ENCODE data around the gene TBC1D21. TPM values are rescaled to one million over a fixed set of nuclear protein-coding genes. Genes with fewer than 3 reads are reported as not detected.

TBC1D21 gene
- total RNA-seq, 1 donor from 2014 or later, result not detected

DNA sequence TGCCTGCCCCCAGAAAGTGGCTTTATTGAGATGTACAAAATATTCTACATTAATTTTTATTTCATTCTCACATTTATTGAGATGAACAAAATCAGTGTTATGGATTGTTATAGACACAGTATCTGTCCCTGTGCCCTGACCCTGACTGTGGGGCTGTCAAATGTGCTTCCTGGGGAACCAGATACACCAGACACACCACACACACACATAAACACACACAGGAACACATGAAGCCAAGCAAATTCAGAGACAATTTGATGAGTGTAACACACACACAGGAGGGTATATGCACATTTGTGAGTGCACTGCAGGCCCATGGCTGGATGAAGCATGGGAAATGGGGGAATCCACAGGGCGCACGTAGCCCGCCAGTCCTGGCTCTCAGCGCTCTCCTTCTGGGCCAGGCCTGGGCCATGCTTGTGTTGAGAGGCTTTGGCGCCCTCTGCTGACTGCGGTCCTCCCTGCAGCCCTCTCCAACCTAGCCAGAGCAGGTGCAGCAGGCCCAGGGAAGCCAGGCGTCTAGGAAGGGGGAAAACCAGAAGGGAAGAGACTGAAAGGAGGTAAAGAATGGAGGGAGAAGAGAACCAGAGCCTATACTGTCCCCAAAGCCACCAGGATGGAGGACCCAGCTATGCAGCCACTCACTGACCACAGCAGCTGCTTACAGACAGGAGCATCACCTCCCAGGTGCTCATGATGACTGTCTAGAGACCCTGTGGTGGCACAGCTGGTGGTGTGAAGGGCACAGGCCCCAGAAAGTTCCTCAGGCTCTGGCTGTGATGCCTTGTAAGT is 34.9 kb downstream of the TBC1D21 start:
- DNase-seq (ENCODE audit: low read depth in 2 of 2), result peak; percentile 30 to 68

DNA sequence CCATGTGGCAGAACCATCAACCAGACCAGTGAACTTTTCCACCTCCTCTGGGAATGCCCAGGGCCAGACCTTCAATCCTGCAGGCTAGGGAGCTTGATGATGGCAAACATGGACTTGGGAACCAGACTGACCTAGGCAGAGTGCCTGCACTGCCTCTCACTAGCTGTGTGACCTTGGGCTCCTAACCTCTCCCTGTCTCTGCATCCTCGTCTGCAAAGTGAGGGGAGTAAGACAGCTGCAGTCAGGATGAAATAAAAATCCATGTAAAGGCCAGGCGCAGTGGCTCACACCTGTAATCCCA is 35.4 kb downstream of the TBC1D21 start:
- DNase-seq (ENCODE audit: low read depth in 2 of 2), result no peak

DNA sequence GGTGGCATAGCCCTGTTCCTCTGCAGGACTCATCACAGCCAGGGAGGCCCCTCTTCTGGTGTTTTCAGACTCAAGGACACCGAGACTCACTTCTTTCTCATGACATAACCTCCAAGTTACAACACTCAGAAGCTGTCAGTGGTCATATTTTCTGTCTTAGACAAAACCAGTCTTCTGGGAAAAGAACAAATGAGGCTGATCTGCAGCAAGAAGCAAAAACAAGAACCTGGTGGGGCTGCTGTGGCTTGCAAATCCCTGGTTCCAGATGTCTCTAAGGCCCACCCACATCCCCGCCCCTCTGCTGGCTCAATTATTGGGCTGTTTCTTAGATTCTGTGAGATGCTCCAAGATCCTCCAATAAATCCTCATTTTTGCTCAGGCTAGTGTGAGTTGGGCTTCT is 36.3 kb downstream of the TBC1D21 start:
- DNase-seq (ENCODE audit: low read depth in 2 of 2), result no peak

DNA sequence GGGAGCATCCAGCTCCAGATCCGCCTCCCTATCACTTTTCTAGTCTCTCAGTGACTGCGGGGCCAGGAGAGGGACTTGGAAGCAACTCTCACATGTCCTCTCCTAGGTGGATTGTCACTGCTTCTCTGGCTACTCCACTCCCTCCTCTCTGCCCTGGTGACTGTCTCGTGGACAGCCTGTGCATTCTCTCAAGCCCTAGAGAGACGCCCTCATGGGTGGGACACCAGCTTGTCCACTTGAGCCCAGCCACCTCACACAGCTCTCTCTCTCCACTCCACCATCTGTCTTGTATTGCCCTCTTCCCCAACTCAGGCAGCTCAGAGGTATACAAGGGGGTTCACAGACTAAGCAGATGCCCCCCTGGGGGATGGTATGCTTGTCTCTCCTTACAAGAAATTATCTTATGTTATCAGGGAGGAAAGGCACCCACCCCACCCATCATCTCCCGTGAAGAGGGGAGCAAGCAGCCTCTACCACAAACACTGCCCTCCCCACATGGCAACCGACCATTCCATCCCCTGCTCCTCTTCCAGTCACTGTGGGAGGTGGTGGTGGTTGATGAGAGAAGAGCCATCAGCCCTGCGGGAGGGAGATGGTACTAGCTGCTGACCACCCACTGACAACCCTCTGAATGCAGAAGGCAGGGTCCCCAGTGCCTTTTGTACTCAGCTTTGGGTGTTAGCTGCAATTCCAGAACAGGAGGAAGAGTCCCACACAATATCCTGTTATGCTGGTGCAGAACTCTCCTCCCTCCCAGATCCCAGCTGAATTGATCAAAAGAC is 37.3 kb downstream of the TBC1D21 start:
- no peak for DNase-seq (ENCODE audit: low read depth in 2 of 2)

DNA sequence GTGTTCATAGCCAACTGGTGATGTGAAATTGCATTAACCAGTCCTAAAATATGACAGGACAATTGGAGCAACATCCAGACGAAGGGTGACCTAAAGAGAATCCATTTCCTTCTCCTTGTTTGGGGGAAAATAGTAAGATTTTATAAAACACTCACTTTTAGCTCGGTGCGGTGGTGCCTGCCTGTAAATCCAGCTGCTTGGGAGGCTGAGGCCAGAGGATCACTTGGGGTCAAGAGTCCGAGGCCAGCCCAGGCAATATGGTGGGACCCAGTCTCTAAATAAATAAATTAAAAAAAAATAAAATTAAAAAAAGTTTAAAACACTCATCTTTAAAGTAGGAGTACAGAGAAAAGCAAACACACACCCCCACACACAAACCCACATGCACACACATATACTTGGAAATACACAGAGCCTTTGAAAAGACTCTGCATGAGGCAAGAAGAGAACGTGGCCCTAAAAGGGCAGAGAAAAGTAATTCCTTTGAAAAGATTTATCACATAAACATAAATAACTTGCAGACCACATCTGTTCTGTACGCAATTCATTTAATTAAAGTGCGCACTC is 38.7 kb downstream of the TBC1D21 start:
- DNase-seq (ENCODE audit: low read depth in 2 of 2), result no peak

DNA sequence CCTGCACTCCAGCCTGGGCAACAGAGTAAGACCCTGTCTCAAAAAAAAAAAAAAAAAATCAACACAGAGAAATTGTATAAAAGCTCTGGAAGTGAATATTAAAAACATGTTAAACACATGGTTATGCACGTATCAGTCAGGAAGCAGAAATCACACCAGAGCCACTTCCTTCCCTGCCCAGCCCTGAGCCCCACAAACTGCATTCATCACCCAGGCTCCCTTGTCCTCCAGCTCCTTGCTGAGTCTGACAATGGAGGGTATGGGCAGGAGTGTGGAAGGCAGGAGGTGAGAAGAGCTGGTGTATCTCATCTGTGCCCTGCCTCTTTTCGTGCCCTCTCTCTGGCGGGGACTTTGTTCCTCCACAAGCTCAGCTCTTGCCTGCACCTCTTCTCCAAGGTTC is 40.8 kb downstream of the TBC1D21 start:
- no peak for DNase-seq (ENCODE audit: low read depth in 2 of 2)

DNA sequence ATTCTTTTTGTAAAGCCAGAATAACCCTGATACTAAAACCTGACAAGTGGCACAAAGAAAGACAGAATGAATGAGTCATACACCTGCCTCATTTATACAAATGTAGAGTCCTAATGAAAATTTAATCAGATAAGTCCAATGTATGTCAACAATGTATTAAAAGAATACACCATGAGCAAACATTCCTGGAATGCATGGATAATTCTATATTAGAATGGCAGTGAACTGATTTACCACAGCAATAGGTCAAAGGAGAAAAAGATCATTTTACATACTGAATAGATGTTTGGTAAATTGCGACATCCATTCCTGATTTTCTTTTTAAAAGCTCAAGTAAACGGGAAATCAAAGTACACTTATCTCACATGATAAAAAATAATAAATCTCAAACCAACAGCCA is 41.7 kb downstream of the TBC1D21 start:
- DNase-seq (ENCODE audit: low read depth in 2 of 2), result no peak

DNA sequence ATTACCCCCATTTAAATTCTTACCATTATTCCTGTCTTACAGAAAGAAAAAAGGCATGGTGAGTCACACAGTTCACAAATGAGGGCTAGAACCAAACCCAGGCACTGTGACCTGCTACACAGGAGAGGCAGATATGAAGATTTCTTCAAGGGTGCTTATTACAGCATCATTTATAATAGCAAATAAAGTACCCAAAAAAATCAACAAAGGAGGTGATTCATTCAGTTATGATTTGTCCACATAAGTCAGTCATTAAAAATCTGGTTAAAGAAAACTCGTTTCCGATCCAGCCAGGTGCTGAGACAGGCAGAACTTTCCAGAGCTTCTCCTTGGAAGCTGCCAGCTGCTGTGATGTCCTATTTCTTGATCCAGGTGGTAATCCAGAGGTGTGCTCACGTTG is 45.4 kb downstream of the TBC1D21 start:
- DNase-seq (ENCODE audit: low read depth in 2 of 2), result no peak

DNA sequence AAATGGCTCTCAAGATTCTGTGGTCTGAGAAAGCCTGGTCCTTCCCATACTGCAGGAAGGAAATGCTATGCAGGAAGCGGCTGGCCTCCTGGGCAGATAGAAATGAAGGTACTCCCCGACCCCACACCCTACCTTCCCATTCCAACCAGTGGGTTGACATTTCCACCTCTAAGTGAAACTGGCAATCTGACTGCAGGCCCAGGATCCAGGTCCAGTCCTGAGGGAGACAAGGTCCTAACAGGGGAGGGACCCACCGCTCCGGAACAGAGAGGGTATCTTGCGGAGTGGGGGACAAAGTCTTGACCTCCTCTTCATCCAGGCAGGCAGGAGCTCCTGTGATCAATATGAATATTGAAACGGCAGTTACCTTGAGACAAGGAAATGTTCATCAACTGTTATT is 46.3 kb downstream of the TBC1D21 start:
- no peak for DNase-seq (ENCODE audit: low read depth in 2 of 2)

DNA sequence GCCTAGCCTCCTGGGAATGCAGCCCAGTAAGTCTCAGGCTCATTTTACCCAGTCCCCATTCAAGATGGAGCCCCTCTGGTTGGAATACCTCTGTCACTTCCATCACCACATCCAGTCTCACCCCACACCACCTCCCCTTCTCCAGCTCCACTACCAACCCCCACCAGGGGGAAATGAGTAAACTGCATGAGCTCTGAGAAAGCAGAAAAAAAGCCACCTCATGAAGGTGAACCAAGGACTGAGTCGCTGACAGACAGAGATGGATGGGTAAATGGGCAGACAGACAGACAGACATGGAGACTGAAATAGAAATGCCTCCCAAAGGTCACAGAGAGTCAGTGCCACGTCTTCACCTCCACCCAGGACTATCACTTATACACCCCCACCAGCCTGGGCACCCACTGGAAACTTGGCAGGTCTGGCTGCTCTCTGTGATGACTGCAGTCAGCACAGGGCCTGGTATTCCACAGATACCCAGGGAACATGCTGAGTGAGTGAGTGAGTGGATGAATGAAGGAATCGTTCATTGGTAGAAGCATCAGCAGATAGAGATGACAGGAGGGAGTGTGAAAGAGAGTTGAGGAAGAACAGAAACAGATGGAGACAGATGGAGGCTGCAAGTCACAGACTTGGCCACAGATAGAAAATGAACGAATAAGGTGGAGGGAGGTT is 48.0 kb downstream of the TBC1D21 start:
- no peak for DNase-seq (ENCODE audit: low read depth in 2 of 2)

DNA sequence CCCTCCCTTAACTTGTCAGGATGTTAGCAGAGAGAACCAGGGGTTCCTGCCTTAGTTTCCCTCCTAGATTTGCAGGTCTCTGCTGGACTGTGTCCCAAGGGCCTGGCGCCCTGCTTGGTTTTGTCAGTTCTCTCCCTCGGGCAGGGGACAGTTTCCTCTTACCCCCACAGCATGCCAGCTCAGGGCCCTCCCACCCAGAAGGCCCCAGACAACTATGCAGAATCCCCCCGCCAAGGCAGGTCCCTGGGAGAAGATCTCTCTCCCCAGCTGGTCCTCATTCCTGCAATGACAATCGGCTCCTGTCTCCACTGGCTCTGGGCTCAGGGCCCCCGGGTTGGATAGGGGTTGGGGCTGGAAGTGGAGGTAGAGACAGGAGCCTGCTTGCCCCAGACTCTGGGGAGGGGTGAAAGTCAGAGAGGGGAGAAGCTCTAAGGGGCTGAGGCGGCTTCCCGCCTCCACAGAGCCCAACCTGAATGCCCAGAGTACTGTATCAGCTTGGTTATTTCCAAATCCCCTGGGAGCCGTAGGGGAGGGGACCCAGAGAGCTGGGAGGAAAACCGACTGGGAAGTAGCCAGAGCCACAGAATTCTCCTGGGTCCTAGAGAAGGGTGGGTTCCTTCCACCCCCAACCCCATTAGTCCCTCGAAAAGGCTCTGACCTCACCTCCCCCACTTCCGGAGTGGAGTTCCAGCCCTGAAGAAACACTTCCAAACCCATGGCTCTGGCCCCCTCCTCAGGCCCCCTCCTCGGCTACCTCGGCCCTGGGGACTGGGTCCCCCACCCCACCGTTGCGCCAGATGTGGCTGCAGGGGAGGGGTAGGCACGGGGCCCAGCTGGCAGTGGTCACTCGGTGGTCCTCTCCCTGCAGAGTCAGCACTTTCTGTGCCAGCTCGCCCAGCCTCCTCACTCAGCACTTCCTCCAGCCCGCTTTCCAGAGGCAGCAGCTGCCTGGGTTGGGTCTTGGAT is 49.1 kb downstream of the TBC1D21 start:
- DNase-seq (ENCODE audit: low read depth in 2 of 2), result no peak

DNA sequence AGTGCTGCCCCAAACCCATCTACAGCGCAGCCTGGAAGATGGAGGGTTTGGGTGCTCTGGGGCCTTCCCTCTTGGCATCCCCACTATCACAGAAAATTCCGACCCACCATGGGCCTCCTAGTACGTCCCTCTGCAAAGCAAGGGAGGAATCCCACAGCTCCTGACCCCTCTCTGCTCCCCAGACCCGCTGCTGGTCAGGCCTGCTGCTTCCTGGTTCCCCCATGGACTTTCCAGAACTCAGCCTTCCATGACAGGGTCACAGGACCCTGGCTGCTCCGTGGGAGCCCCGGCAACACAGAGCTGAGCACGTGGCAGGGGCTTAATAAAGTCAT is 49.8 kb downstream of the TBC1D21 start:
- DNase-seq (ENCODE audit: low read depth in 2 of 2), result no peak

DNA sequence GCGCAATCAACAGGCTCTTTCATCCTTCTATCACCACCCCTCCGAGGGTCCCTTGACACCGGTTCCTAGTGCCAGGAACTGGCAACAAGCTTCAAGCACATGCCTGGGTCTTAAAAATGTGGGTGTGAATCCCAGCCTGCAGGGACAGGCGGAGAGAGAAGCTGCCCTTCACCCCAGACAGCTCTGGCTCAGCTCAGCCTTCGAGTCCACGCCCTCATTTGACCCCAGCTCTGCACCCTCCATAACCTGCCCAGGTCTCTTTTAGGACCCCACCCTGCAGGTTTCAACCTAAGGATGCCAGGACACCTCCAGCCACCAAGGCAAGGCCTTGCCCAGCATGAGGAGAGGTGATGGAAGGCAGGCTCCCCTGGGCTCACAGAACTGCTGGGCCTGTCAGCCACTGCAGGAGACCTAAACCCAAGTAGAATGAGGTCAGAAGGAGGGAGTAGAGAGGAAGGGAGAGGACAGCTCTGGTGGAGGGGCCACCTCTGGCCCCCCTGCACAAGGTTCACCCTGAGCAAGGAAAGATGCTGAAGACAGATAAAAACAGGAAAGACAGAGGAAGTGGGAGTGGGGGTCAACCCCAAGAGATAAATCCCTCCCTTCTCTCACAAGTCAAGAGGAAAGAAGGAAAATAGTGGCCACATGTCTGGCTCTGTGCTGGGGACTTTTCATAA is 50.3 kb downstream of the TBC1D21 start:
- no peak for DNase-seq (ENCODE audit: low read depth in 2 of 2)

DNA sequence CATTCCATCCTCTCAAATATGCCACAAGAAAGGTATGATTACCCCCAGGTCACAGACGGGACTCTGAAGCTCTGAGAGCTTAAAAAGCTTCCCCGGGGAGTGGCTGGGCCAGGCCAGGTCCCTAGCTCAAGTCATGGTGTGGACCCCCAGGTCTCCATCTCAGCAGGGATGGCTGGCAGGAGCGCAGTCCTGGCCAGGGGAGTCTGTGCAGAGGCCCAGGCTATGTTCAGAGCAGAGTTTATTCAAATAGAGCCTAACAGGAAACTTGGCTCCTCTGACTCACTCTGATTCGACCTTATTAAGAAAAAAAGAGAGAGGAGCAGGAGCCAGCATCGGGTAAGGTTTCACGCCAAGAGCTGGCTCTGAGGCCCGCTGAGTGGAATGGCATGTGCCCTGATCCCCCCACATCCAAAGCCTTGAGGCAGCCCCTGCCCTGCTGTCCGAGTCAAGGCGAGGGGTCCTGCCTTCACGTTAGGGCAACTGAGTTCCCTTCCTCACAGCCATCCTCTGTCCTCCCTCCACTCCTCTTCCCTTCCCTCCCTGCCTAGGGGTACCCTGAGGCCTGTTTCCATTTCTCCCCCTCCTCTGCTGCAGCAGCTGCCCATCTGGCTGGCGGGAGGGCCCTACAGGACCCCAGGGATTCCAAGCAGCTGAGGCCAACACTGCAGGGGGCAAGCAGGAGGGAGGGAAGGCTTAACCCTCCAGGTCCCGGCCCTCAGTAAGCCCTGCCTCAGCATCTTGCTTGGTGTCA is 51.0 kb downstream of the TBC1D21 start:
- DNase-seq (ENCODE audit: low read depth in 2 of 2), result peak; percentile 10 to 84

DNA sequence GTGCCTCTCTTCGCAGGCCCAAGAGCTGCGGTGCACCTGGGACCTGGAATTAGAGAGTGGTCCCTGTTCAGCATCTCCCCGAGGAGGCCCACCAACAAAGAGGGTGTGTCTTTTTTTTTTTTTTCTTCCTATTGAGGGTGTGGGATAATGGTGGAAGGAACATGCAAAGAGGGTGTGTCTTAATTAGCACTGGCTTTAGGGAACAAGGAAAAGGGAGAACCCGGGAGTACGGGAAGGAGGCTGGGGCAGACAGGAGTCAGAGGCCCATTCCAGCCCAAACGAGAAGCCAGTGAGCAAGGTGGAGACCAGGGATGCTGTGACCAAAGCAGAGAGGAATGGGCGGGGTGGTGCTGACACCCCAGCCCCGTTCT is 52.5 kb downstream of the TBC1D21 start:
- no peak for DNase-seq (ENCODE audit: low read depth in 2 of 2)

DNA sequence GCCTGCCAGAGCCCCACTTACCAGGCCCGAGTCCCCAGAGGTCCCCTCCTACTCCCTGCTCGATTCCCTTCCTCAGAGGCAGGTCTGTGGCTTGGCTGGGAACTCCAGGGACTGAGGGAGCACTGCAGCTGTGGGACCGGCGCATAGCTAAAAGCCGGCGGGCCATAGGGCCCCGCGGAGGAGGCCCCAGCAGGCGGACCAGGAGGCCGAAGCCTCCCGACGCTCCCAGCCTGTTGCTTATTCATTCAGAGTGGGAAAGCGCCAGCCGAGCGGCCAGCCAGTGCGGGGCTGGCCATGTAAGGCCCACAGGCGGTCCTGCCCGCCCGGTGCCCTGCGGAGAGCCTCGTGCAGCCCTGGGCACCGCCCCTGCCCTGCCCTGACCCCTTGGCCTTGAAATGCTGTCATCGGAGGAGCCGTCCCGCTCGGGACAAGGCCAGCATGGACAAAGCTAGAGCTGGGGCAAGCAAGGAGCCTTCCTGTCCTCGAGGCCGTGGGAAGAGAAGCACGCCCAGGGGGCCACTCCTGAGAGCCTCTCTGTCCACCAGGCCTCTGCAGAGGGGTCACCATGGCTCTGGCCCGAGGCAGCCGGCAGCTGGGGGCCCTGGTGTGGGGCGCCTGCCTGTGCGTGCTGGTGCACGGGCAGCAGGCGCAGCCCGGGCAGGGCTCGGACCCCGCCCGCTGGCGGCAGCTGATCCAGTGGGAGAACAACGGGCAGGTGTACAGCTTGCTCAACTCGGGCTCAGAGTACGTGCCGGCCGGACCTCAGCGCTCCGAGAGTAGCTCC is 53.0 kb downstream of the TBC1D21 start, which contains the start of gene LOXL1:
Gene LOXL1, plus strand, starts transcription at position 244 of the 784 bp plus-strand sequence. Its CDS starts 322 bp downstream, at position 566.
- DNase-seq (ENCODE audit: low read depth in 2 of 2), result peak in 1 of 2 donors; percentile 68

DNA sequence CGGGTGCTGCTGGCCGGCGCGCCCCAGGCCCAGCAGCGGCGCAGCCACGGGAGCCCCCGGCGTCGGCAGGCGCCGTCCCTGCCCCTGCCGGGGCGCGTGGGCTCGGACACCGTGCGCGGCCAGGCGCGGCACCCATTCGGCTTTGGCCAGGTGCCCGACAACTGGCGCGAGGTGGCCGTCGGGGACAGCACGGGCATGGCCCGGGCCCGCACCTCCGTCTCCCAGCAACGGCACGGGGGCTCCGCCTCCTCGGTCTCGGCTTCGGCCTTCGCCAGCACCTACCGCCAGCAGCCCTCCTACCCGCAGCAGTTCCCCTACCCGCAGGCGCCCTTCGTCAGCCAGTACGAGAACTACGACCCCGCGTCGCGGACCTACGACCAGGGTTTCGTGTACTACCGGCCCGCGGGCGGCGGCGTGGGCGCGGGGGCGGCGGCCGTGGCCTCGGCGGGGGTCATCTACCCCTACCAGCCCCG is 53.7 kb downstream of the TBC1D21 start:
- DNase-seq (ENCODE audit: low read depth in 2 of 2), result peak in 1 of 2 donors; percentile 37

DNA sequence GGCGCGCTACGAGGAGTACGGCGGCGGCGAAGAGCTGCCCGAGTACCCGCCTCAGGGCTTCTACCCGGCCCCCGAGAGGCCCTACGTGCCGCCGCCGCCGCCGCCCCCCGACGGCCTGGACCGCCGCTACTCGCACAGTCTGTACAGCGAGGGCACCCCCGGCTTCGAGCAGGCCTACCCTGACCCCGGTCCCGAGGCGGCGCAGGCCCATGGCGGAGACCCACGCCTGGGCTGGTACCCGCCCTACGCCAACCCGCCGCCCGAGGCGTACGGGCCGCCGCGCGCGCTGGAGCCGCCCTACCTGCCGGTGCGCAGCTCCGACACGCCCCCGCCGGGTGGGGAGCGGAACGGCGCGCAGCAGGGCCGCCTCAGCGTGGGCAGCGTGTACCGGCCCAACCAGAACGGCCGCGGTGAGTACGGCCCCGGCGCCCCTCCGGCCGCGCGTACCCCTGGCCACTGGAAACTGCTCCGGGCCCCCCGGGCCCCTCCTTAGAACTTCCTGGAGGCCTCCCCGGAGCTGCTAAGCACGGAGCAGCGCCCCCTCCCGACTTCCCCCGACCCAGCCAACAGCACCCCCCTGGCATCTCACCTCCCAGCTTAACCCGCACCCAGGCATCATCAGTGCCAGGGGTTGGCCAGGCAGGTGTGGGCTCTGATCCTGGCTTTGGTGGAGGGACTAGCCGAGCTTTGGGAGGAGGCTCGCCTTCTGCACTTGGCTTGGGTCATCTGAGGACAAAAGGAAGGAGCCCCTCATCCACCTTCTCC is 54.3 kb downstream of the TBC1D21 start:
- peak in 1 of 2 donors; percentile 53 for DNase-seq (ENCODE audit: low read depth in 2 of 2)

Measured in dermis microvascular lymphatic vessel endothelial cell (primary cell).